NCI-H774 (cell line): ENCODE data around the gene SGMS2.

Source experiments
- DNase-seq: peaks from one replicate; lab custom pipeline; 2025; lab: John Stamatoyannopoulos, UW

The SGMS2 gene

GRCh38 chr4:107824350-107825071 is at the start of gene SGMS2:
SGMS2 (plus strand) TSS chr4:107824932; CDS start chr4:107895554, 70,622 bp downstream.
- DNase-seq = peak; percentile 5

- no peak for DNase-seq
Observed at GRCh38 chr4:107777890-107778289, 46.8 kb upstream of the SGMS2 start.

- DNase-seq = no peak
Observed at GRCh38 chr4:107778784-107779530, 45.8 kb upstream of the SGMS2 start.

- DNase-seq = no peak
Observed at GRCh38 chr4:107780665-107781064, 44.1 kb upstream of the SGMS2 start.

- no peak for DNase-seq
Observed at GRCh38 chr4:107791902-107792301, 32.8 kb upstream of the SGMS2 start.

GRCh38 chr4:107792711-107793110 is 32.0 kb upstream of the SGMS2 start:
- no peak for DNase-seq

GRCh38 chr4:107793996-107794395 is 30.7 kb upstream of the SGMS2 start:
- DNase-seq = no peak

- no peak for DNase-seq
Observed at GRCh38 chr4:107799669-107800450, 24.9 kb upstream of the SGMS2 start.

GRCh38 chr4:107800706-107801105 is 24.0 kb upstream of the SGMS2 start:
- DNase-seq = no peak

GRCh38 chr4:107801766-107802211 is 22.9 kb upstream of the SGMS2 start:
- no peak for DNase-seq

GRCh38 chr4:107804956-107805355 is 19.8 kb upstream of the SGMS2 start:
- no peak for DNase-seq

- DNase-seq = no peak
Observed at GRCh38 chr4:107806196-107806595, 18.5 kb upstream of the SGMS2 start.

GRCh38 chr4:107808572-107808971 is 16.2 kb upstream of the SGMS2 start:
- no peak for DNase-seq

- DNase-seq = no peak
Observed at GRCh38 chr4:107809210-107809609, 15.5 kb upstream of the SGMS2 start.

- no peak for DNase-seq
Observed at GRCh38 chr4:107814758-107815157, 10.0 kb upstream of the SGMS2 start.

- no peak for DNase-seq
Observed at GRCh38 chr4:107815158-107815557, 9.6 kb upstream of the SGMS2 start.

- no peak for DNase-seq
Observed at GRCh38 chr4:107818301-107818910, 6.3 kb upstream of the SGMS2 start.

- DNase-seq = no peak
Observed at GRCh38 chr4:107823870-107824349, 822 bp upstream of the SGMS2 start.

GRCh38 chr4:107825072-107825824 is 516 bp downstream of the SGMS2 start:
- no peak for DNase-seq

GRCh38 chr4:107826421-107826980 is 1.8 kb downstream of the SGMS2 start:
- DNase-seq = no peak
